IMR-90 (cell line): Measurements from ENCODE around the gene NELL1. TPM values are rescaled to one million over a fixed set of nuclear protein-coding genes. Genes with fewer than 3 reads are reported as not detected.

ENCODE experiments used
- ATAC-seq: fragments of 200-7000 bp; cut with Tn5 transposase; 2 replicates; pipeline ENCODE4 v1.9.1; 2020; ENCODE audit warnings: low read depth, mild to moderate bottlenecking, moderate library complexity
- BruUV-seq: library from RNA; stranded (reverse); fragments of 400-500 nt; replicated peaks from 2 replicates; lab custom pipeline; 2021; lab: Mats Ljungman, UMichigan
- CTCF ChIA-PET: fragments of 300-600 bp; formaldehyde crosslinking; extraction: SDS; loops from one replicate; lab custom pipeline; 2021; ENCODE audit warnings: antibody characterized with exemption; lab: Yijun Ruan, JAX
- POLR2A ChIA-PET: fragments of 300-600 bp; sonication (Branson Sonifier 250); formaldehyde crosslinking; loops from one replicate; lab custom pipeline; 2022; ENCODE audit warnings: antibody characterized with exemption; ENCODE audit not compliant: unreplicated experiment; lab: Charles Lee
- DNase-seq: peaks from one replicate; pipeline ENCODE4 v3.0.0; 2013
- H2AFZ ChIP-seq: replicated peaks from 2 replicates; pipeline ENCODE3; 2013; ENCODE audit warnings: low read length, mild to moderate bottlenecking; ENCODE audit not compliant: poor library complexity
- H2AK5ac ChIP-seq: 2 replicates; pipeline ENCODE4 v1.6.1; 2013; ENCODE audit warnings: low read depth, low read length, inconsistent platforms
- H2AK9ac ChIP-seq: replicated peaks from 2 replicates; pipeline ENCODE3; 2013; ENCODE audit warnings: mild to moderate bottlenecking, low read depth, low read length, moderate library complexity; ENCODE audit not compliant: poor library complexity
- H2BK120ac ChIP-seq: 2 replicates; pipeline ENCODE4 v1.6.1; 2013; ENCODE audit warnings: low read depth, low read length, inconsistent platforms
- H2BK15ac ChIP-seq: 3 replicates; pipeline ENCODE4 v1.6.1; 2013; ENCODE audit warnings: low read depth, low read length, inconsistent platforms
- H2BK20ac ChIP-seq: 2 replicates; pipeline ENCODE4 v1.6.1; 2013; ENCODE audit warnings: low read depth, mild to moderate bottlenecking, inconsistent platforms, low read length, moderate library complexity
- H2BK5ac ChIP-seq: 2 replicates; pipeline ENCODE4 v1.6.1; 2013; ENCODE audit warnings: mild to moderate bottlenecking, low read depth, low read length, inconsistent platforms; ENCODE audit not compliant: poor library complexity, severe bottlenecking
- H3K14ac ChIP-seq: replicated peaks from 2 replicates; pipeline ENCODE4 v1.6.1; 2013; ENCODE audit warnings: low read depth, low read length, inconsistent platforms
- H3K18ac ChIP-seq: 2 replicates; pipeline ENCODE4 v1.6.1; 2013; ENCODE audit warnings: low read depth, low read length, control low read depth
- H3K23ac ChIP-seq: 2 replicates; pipeline ENCODE4 v1.6.1; 2013; ENCODE audit warnings: low read depth, low read length, inconsistent platforms
- H3K27ac ChIP-seq: 2 replicates; pipeline ENCODE4 v1.5.1; 2013; ENCODE audit warnings: mild to moderate bottlenecking, control low read depth, low read length; ENCODE audit not compliant: insufficient read depth
- H3K27me3 ChIP-seq: 2 replicates; pipeline ENCODE4 v1.6.1; 2013; ENCODE audit warnings: low read length; ENCODE audit not compliant: control insufficient read depth, insufficient read depth
- H3K36me3 ChIP-seq: 2 replicates; pipeline ENCODE4 v1.6.1; 2013; ENCODE audit warnings: low read length, mixed read lengths; ENCODE audit not compliant: control insufficient read depth, insufficient read depth
- H3K4ac ChIP-seq: 2 replicates; pipeline ENCODE4 v1.6.1; 2013; ENCODE audit warnings: low read depth, low read length, inconsistent platforms
- H3K4me1 ChIP-seq: 2 replicates; pipeline ENCODE4 v1.6.1; 2013; ENCODE audit warnings: low read length, mixed read lengths; ENCODE audit not compliant: control insufficient read depth, insufficient read depth
- H3K4me2 ChIP-seq: 2 replicates; pipeline ENCODE4 v1.6.1; 2013; ENCODE audit warnings: low read depth, mild to moderate bottlenecking, control low read depth, low read length, moderate library complexity
- H3K4me3 ChIP-seq: 2 replicates; pipeline ENCODE4 v1.5.1; 2013; ENCODE audit warnings: low read depth, mild to moderate bottlenecking, control low read depth, low read length, moderate library complexity; ENCODE audit not compliant: insufficient read depth
- H3K56ac ChIP-seq: 2 replicates; pipeline ENCODE4 v1.6.1; 2013; ENCODE audit warnings: low read length, inconsistent platforms; ENCODE audit not compliant: insufficient read depth; ENCODE audit errors: extremely low read depth
- H3K79me1 ChIP-seq, 2 experiments: 2 replicates each; pipeline ENCODE4 v1.6.1; 2013; ENCODE audit warnings: low read length in 2 of 2, inconsistent platforms in 1 of 2, low read depth in 1 of 2
- H3K9ac ChIP-seq: 2 replicates; pipeline ENCODE4 v1.6.1; 2013; ENCODE audit warnings: low read depth, low read length, control low read depth
- H3K9me1 ChIP-seq: 2 replicates; pipeline ENCODE4 v1.6.1; 2013; ENCODE audit warnings: low read length, inconsistent platforms; ENCODE audit not compliant: insufficient read depth
- H3K9me3 ChIP-seq: 2 replicates; pipeline ENCODE4 v1.6.1; 2013; ENCODE audit warnings: low read length; ENCODE audit not compliant: control insufficient read depth, insufficient read depth
- H4K20me1 ChIP-seq: 2 replicates; pipeline ENCODE4 v1.6.1; 2013; ENCODE audit warnings: low read length, inconsistent platforms; ENCODE audit not compliant: insufficient read depth
- H4K5ac ChIP-seq: 2 replicates; pipeline ENCODE4 v1.6.1; 2013; ENCODE audit warnings: mild to moderate bottlenecking, low read depth, low read length, control low read depth
- H4K8ac ChIP-seq, 2 experiments: 2 replicates each; pipeline ENCODE4 v1.6.1; 2013; ENCODE audit warnings: low read depth in 2 of 2, low read length in 2 of 2, control low read depth in 1 of 2, inconsistent platforms in 1 of 2
- H4K91ac ChIP-seq: 2 replicates; pipeline ENCODE4 v1.6.1; 2013; ENCODE audit warnings: low read depth, low read length, inconsistent platforms; ENCODE audit not compliant: insufficient read depth
- BHLHE40 ChIP-seq: fragments of 150-350 bp; IDR thresholded peaks from 2 replicates; pipeline ENCODE4 v1.6.1; 2016; ENCODE audit warnings: mild to moderate bottlenecking, low read depth, low read length
- CEBPB ChIP-seq: IDR thresholded peaks from 2 replicates; pipeline ENCODE4 v1.6.1; 2012; ENCODE audit warnings: low read depth, low read length, improper control_type of control experiment
- CHD1 ChIP-seq: IDR thresholded peaks from 2 replicates; pipeline ENCODE4 v1.6.1; 2012; ENCODE audit warnings: low read depth, low read length, improper control_type of control experiment
- CTCF ChIP-seq: conservative IDR thresholded peaks from 2 replicates; pipeline ENCODE4 v1.5.1; 2012; ENCODE audit warnings: mild to moderate bottlenecking, low read depth, low read length, improper control_type of control experiment
- FOS ChIP-seq: fragments of 150-350 bp; IDR thresholded peaks from 2 replicates; pipeline ENCODE4 v1.6.1; 2016; ENCODE audit warnings: low read depth, low read length
- MAFK ChIP-seq: IDR thresholded peaks from 2 replicates; pipeline ENCODE4 v1.6.1; 2012; ENCODE audit warnings: low read depth, low read length, improper control_type of control experiment
- MAZ ChIP-seq: IDR thresholded peaks from 2 replicates; pipeline ENCODE4 v1.6.1; 2012; ENCODE audit warnings: low read depth, mild to moderate bottlenecking, low read length, improper control_type of control experiment, moderate library complexity, borderline replicate concordance
- MXI1 ChIP-seq: IDR thresholded peaks from 2 replicates; pipeline ENCODE4 v1.6.1; 2012; ENCODE audit warnings: low read depth, mild to moderate bottlenecking, low read length, moderate library complexity, borderline replicate concordance
- NFE2L2 ChIP-seq: fragments of 150-350 bp; IDR thresholded peaks from 2 replicates; pipeline ENCODE4 v1.6.1; 2016; ENCODE audit warnings: low read depth, mild to moderate bottlenecking, low read length
- POLR2A ChIP-seq: IDR thresholded peaks from 2 replicates; pipeline ENCODE4 v1.6.1; 2012; ENCODE audit warnings: mild to moderate bottlenecking, low read depth, low read length
- RAD21 ChIP-seq: IDR thresholded peaks from 2 replicates; pipeline ENCODE4 v1.6.1; 2012; ENCODE audit warnings: low read length, improper control_type of control experiment
- RCOR1 ChIP-seq: IDR thresholded peaks from 2 replicates; pipeline ENCODE4 v1.6.1; 2012; ENCODE audit warnings: mild to moderate bottlenecking, low read length, improper control_type of control experiment; ENCODE audit not compliant: insufficient replicate concordance
- RFX5 ChIP-seq: IDR thresholded peaks from 2 replicates; pipeline ENCODE4 v1.8.0; 2012; ENCODE audit warnings: low read depth, mild to moderate bottlenecking, low read length, moderate library complexity
- SMC3 ChIP-seq: fragments of 150-350 bp; IDR thresholded peaks from 2 replicates; pipeline ENCODE4 v1.6.1; 2016; ENCODE audit warnings: low read depth, mild to moderate bottlenecking, antibody characterized with exemption, low read length, moderate library complexity
- WGBS, 2 experiments: methylation state at CpG; one replicate each; pipeline versions ENCODE4 v1.1.5 to v1.1.7; 2013; ENCODE audit warnings: missing lambda C conversion rate in 2 of 2; ENCODE audit not compliant: insufficient read length in 1 of 2; ENCODE audit errors: extremely low coverage in 2 of 2; 5-methylcytosine and 5-hydroxymethylcytosine counted together
- dilution Hi-C: fragments of 300-500 bp; cut with HindIII; formaldehyde crosslinking; loops from one replicate; pipeline ENCODE4 v1.14.3; 2018; ENCODE audit warnings: low sequenced_read_pairs; ENCODE audit not compliant: unreplicated experiment
- in situ Hi-C: fragments of 300-500 bp; cut with MboI; formaldehyde crosslinking; loops from 3 replicates; pipeline ENCODE4 v1.14.3; 2019; ENCODE audit warnings: low sequenced_read_pairs, inconsistent platforms, mixed read lengths
- intact Hi-C: fragments of 100-400 bp; cut with micrococcal nuclease; formaldehyde crosslinking; loops from 2 replicates; pipeline ENCODE4 v1.10.0; 2022
- polyA plus RNA-seq, 3 experiments: library from polyadenylated mRNA; depleted of rRNA; stranded (reverse); fragments of >200 nt; gene quantifications; 2 replicates each; pipeline ENCODE4 v1.2.3, GENCODE V29; 2012; ENCODE audit warnings: low replicate concordance in 1 of 3
- total RNA-seq: library from RNA; depleted of rRNA; stranded (reverse); fragments of >200 nt; gene quantifications from 2 replicates; pipeline ENCODE4 v1.2.3, GENCODE V29; 2012
- TF ChIP-seq, protein P1 (sequence below): fragments of 150-350 bp; IDR thresholded peaks from 2 replicates; pipeline ENCODE4 v1.6.1; 2017; ENCODE audit warnings: mild to moderate bottlenecking, antibody characterized with exemption, low read length, low read depth
- TF ChIP-seq, protein P2 (sequence below): fragments of 150-350 bp; IDR thresholded peaks from 2 replicates; pipeline ENCODE4 v1.6.1; 2016; ENCODE audit warnings: low read depth, mild to moderate bottlenecking, low read length, moderate library complexity, borderline replicate concordance

The NELL1 gene
- total and polyA plus RNA-seq, 2 of the 4 experiments (the other 2 are of a cell fraction), result not detected

- no TSS peak for BruUV-seq
- H4K91ac ChIP-seq, result no peak overlapping the region
- no peaks in the 10 kb centered on the region for H3K27me3 ChIP-seq
- no peak overlapping the region for H3K18ac ChIP-seq
- no peak overlapping the region for H4K8ac ChIP-seq
- WGBS, 2 experiments, result 43% methylated on average over 1 of the region's 3 CpGs; no CpG with 5 or more reads in 1 of the 2 experiments
- no peak overlapping the region for H2BK5ac ChIP-seq
- no peak overlapping the region for H3K27ac ChIP-seq
- DNase-seq (no peak), ATAC-seq (no peak)
- no peak overlapping the region for H2BK120ac ChIP-seq
- no peak overlapping the region for H2AFZ ChIP-seq
- H4K5ac ChIP-seq, result no peak overlapping the region
- intact Hi-C loops, result no loop called here
- no peak overlapping the region for H3K9ac ChIP-seq
- H3K4ac ChIP-seq, result no peak overlapping the region
- H3K4me1 ChIP-seq, result no peaks in the 10 kb centered on the region
- dilution Hi-C loops, result no loop called here
- H3K9me1 ChIP-seq, result no peaks in the 10 kb centered on the region
- peaks cover 4% of the 10 kb centered on the region for H3K9me3 ChIP-seq
- no peak overlapping the region for H3K4me2 ChIP-seq
- in situ Hi-C loops, result no loop called here
- no peak overlapping the region for H3K14ac ChIP-seq
- no peak overlapping the region for H3K4me3 ChIP-seq
- no peak overlapping the region for H3K23ac ChIP-seq
- H2AK5ac ChIP-seq, result no peak overlapping the region
- no peaks in the 10 kb centered on the region for H3K36me3 ChIP-seq
- no peaks in the 10 kb centered on the region for H3K79me1 ChIP-seq
- TF ChIP-seq NFE2L2 (no peak), CTCF (no peak), MAFK (no peak), SMC3 (no peak), BHLHE40 (no peak), MXI1 (no peak), MAZ (no peak), CEBPB (no peak), POLR2A (no peak), RFX5 (no peak), FOS (no peak), RCOR1 (no peak), CHD1 (no peak), RAD21 (no peak)
- TF ChIP-seq, protein P1, sequence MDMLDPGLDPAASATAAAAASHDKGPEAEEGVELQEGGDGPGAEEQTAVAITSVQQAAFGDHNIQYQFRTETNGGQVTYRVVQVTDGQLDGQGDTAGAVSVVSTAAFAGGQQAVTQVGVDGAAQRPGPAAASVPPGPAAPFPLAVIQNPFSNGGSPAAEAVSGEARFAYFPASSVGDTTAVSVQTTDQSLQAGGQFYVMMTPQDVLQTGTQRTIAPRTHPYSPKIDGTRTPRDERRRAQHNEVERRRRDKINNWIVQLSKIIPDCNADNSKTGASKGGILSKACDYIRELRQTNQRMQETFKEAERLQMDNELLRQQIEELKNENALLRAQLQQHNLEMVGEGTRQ, result no peak
- TF ChIP-seq, protein P2, sequence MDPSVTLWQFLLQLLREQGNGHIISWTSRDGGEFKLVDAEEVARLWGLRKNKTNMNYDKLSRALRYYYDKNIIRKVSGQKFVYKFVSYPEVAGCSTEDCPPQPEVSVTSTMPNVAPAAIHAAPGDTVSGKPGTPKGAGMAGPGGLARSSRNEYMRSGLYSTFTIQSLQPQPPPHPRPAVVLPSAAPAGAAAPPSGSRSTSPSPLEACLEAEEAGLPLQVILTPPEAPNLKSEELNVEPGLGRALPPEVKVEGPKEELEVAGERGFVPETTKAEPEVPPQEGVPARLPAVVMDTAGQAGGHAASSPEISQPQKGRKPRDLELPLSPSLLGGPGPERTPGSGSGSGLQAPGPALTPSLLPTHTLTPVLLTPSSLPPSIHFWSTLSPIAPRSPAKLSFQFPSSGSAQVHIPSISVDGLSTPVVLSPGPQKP, result no peak
- CTCF ChIA-PET, result no interaction called here
- no peak overlapping the region for H2AK9ac ChIP-seq
- POLR2A ChIA-PET, result no interaction called here
- H4K20me1 ChIP-seq, result no peaks in the 10 kb centered on the region
- H2BK20ac ChIP-seq, result no peak overlapping the region
- no peak overlapping the region for H3K56ac ChIP-seq
- no peak overlapping the region for H2BK15ac ChIP-seq
Observed at GRCh38 chr11:21398195-21398594, 728.8 kb downstream of the NELL1 start.
